A172 (cell line): Measurements from ENCODE around the gene MAPKAP1. TPM values are rescaled to one million over a fixed set of nuclear protein-coding genes. Genes with fewer than 3 reads are reported as not detected.
A peak's percentile ranks its signal among the peaks of the same experiment; 100 is the strongest.
"Not testable (repeated sequence)": the region's sequence is repeated elsewhere in the genome, so short reads cannot be mapped to it uniquely, and the experiment has no call there.

Source experiments
- DNase-seq: peaks from one replicate; pipeline ENCODE4 v3.0.0-alpha.2; 2015; ENCODE audit warnings: low spot score
- total RNA-seq: library from RNA; depleted of rRNA; stranded (reverse); fragments of >200 nt; shearing (Covaris generic); gene quantifications from 2 replicates; pipeline ENCODE4 v1.2.3, GENCODE V29; 2014

Gene MAPKAP1
- total RNA-seq, 1 experiment from 2014 or later = 155 TPM

DNA sequence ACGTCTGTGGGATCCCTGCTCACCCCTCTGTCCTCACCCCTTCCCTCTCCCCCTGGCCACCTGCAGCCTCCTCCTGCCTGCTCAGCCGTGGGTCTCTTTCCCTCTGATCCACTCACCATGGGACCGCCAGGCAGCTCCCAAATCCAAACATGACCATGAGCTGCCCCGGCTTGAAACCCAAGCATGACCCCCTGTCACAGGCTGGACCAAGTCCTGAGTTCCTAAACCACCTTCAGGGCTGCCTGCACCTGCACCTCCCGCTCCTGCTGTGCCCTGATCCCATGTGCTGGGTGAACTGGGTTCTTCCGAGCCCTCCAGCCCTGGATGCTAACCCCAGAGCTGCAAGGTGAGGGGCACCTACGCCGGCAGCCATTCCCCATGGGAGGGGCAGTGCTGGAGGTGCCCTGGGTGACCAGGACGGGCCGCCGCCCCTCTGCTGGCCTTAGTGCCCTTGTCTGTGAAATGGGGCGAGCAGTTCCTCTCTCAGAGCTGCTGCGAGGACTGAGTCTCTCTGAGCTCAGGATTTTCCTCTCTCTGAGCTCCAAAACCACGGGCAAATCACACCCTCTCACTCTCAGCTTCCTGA lies 295.7 kb downstream of the MAPKAP1 start:
- DNase-seq = no peak

- DNase-seq = no peak
These were observed 296.5 kb downstream of the MAPKAP1 start for GRCh38 chr9:125410522-125410894.

DNA sequence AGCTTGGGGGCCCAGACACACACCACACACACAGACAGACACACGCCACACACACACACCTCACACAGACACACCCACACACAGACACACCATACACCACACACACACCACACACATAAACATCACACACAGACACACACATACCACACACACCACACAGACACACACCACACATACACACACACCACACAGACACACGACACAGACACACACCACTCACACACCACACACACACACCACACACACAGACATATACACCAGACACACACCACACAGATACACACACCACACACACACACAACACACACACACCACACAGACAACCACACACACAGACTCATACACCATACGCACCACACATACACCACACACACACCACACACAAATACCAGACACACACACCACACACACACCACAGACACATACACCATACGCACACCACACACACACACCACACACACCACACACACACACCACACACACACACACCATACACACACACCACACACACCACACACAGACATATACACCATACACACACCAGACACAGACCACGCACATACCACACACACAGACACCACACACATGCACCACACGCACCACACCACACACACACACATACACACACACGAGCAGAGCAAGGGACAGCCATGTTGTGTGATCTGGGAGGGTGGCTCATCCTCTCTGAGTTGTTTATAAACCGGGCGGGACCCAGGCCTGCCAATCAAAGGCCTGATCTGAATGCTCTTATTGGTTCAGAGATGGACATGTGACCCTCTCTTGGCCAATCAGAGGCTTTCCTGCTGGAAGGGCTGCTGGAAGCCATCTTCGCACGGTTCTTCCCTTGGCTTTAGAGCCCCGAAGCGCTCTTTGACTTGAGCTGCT lies 297.1 kb downstream of the MAPKAP1 start:
- peak; percentile 73 for DNase-seq

- DNase-seq = peak; percentile 40
These were observed 297.8 kb downstream of the MAPKAP1 start for GRCh38 chr9:125409217-125409636.

DNA sequence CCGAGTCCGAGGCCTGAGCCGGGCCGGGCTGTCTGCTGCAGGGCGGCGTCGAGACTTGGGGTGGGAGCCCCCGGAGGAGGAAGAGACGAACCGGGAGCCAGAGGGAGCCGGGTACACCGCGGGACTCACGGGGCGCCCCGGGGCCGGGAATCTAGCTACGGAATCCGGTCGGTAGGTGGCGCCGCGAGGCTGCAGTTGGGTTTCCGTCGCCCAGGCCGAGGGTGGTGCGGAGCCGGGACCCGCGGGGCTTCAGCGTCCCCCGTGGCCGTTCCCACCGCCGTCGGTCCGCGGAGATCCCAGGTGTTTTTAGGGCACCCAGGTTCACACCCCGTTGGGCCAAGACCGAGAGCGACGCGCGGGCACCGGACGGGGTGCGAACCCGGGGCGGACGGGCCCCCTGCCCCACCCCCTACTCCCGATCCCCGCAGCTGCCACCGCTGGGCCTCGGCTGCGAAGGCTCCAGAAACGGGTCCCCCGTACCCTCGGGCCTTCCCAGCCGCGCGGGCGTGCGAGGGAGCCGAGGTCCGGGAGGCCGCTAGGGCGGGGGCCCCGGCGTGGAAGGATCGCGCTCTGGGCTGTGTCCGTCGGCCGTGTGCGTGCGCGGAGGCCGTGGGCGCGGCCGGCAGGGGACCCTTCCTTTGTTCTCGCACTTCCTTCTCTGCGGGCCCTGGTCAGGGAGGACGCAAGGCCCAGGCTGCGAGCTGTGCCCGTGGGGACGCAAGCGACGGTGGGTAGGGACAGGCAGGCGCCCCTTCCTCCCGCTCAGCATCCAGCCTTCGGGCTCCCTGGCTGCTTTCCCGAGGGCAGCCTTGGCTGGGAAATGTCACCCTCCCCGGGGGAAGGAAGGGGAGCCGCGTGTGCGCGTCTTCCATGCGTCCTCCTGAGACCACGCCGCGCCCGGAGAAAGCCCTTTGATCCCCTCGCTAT lies 298.8 kb downstream of the MAPKAP1 start:
- peak; percentile 69 for DNase-seq

GRCh38 chr9:125407432-125407973 lies 299.5 kb downstream of the MAPKAP1 start:
- no peak for DNase-seq

- no peak for DNase-seq
These were observed 300.3 kb downstream of the MAPKAP1 start for GRCh38 chr9:125406810-125407087.

DNA sequence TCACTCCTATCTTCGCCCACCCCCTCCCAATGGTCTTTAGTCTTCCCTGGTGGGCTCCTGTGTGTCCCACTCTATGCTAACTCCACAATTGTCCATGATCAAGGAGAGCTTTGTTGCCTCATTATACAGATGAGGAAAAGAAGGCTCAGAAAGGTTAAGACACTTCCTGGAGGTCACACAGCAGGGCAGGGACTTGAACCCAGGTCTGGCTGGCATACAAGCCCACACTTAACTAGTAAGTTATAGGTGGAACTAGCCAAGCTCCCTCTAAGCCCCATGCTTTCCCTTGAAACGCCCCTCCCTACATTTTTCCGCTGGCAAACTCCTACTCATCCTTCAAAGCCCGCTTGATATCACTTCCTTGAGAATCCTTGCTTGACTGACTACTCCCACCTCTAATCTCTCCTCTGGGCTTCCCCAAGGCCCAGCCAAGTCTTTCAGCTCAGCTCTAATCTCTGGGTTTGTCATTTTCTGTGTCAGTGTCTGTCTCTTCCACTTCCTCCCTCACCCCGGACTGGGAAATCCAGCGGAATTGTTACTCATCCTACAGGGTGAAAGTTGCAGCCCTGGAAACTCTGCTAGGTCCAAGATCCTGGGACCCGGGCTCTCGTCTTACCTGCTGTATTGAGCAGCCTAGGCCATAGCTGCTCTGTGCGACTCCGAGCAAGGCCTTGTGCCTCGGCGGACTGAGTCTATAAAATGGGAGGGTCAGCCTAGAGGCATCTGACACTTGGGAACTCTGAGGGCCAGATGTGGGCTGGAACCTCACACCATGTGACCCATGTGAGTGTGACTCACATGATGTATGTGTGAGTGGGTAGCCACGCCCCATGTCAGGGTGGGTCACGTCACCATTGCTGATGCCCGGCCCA lies 300.8 kb downstream of the MAPKAP1 start:
- DNase-seq = peak; percentile 95

- DNase-seq = no peak
These were observed 302.3 kb downstream of the MAPKAP1 start for GRCh38 chr9:125404733-125405132.

GRCh38 chr9:125400725-125401716 lies 306.0 kb downstream of the MAPKAP1 start:
- DNase-seq = peak; percentile 62

- DNase-seq = not testable (repeated sequence)
These were observed 306.8 kb downstream of the MAPKAP1 start for GRCh38 chr9:125400232-125400631.

- DNase-seq = no peak
These were observed 307.3 kb downstream of the MAPKAP1 start for GRCh38 chr9:125399666-125400065.

GRCh38 chr9:125399165-125399564 lies 307.8 kb downstream of the MAPKAP1 start:
- DNase-seq = no peak

- no peak for DNase-seq
These were observed 308.8 kb downstream of the MAPKAP1 start for GRCh38 chr9:125398243-125398642.

GRCh38 chr9:125397736-125398135 lies 309.3 kb downstream of the MAPKAP1 start:
- no peak for DNase-seq

GRCh38 chr9:125396799-125397198 lies 310.2 kb downstream of the MAPKAP1 start:
- no peak for DNase-seq

DNA sequence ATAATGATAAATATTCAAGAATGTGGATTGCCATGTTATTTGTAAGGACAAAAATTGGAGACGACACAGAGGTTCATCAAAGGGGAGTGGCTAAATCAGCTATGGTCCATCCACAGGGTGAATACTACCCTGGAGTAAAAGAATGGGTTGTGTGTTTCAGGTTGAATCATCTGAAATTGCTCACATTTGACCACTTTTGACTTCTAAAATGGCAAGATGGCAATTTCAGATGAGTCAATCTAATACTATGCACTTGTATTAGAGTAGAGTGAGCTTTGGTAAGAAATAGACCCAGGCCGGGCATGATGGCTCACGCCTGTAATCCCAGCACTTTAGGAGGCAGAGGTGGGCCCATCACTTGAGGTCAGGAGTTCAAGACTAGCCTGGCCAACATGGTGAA lies 313.6 kb downstream of the MAPKAP1 start:
- peak; percentile 72 for DNase-seq

DNA sequence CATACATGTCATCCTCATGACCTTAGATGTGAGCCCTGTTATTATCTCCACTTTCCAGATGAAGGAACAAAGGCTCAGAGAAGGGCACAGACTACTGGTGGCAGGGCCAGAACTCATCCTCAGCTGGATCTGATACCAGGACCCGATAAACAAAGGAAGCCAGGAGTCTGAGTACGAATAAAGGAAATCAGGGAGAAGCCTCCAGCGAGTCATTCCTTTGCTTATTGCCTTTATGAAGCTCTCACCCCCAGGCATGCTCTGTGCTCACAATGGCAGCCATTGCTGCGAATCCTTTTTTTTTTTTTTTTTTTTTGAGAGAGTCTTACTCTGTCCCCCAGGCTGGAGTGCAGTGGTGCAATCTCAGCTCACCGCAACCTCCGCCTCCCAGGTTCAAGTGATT lies 315.3 kb downstream of the MAPKAP1 start:
- peak; percentile 50 for DNase-seq

DNA sequence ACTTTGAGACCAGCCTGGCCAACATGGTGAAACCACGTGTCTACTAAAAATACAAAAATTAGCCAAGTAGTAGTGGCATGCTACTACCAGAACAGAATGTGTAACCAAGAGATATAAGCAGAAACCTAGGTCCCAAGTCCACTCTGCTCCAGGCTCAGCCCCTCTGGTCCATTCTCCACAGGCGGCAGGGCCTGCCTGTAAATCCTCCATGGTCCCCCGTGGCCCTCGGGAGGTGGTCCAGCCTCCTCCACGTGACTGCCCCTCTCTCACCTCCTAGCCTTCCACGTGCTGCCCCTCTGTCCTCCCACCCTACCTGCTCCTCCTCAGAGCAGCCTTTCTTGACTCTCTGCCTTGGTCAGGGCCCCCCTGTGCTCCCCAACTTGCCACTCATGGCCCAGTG lies 318.0 kb downstream of the MAPKAP1 start:
- DNase-seq = no peak
